ENCODE measurements around the gene BCAP29. TPM values are rescaled to one million over a fixed set of nuclear protein-coding genes. Genes with fewer than 3 reads are reported as not detected.

The BCAP29 gene
- total RNA-seq, 1 donor from 2014 or later: 109 TPM

DNA sequence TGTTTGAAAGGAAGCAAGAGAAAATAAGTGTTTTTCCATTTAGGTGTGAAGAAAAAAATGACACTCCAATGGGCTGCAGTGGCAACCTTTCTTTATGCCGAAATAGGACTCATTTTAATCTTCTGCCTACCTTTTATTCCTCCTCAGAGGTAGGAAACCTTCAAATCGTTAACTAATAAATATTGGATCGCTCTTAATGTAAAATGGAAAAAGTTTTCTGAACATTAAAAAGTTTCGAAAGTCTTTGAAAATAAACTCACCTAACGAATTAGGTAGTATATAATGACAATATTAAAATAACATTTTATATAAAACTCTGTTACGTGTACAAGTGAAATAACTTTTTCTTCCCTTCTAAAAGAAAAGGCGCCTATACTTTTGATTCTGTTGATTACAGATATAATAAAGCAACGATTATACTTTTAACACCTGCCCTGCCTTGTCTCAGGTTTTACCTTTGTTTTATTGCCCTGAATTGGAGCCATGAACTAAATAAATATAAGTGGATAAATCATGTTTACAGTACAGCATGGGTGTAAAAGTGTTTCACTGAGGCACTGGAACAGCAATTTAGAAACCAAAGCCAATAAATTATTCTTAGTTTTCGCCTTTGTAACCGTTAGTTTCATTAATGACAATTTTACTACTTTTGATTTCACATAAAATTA is 804 bp downstream of the BCAP29 start:
- no peak for DNase-seq (ENCODE audit: low spot score)
- intact Hi-C loops (cut with DNase I): loop anchor here (1.0 to 2.0 kb wide), 4 partner anchors 14 to 413 kb away; no protein-coding TSS in a partner anchor

DNA sequence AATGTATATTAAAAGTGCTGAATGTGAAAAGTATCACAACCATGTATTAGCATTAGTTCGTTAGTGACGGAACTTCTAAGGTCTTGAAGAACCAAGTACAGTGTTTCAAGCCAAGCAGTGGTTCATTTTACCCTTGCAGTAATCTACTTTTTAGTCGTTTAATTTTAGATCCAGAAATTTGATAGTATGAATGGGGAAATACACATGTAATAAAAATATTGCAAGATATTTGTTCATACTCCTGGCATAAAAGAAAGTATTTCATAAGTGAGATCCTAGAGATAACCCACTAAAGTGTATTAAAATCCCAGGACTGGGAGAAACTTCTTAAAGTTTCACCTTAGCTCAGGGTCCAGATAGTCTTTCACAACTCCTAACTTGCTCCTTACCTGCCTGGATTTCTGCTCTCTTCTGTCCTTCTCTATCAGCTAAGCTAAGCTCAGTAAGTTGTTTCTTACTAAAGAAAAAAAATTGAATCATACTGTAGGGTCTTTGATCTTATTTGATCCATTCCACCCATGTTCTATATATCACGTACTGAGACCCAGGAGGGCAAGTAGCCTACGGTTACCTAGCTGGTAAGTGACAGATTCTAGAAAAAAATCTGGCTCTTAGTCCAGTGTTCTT is 1.5 kb downstream of the BCAP29 start:
- intact Hi-C loops (cut with DNase I): loop anchor here (2.0 kb wide), 3 partner anchors 13 to 107 kb away; no protein-coding TSS in a partner anchor
- DNase-seq (ENCODE audit: low spot score): no peak

DNA sequence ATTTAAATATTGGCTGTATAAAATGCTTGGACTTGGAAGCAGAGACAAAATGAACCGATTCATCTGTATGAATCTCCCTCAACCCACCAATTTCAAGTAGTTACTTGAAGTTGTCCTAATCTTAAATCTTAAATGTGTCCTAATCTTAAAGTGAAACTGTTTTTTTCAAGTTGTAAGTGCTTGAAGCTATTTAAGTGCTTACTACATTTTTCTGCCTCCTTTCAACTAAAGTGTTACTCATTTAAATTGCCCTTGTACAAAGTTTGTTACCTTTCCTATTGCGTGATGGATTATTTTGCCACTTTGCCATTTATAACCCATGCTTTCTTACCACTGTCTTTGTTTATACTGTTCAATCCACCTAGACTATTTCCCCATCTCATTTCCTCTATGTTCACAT is 2.8 kb downstream of the BCAP29 start:
- intact Hi-C loops (cut with DNase I): no loop called here
- no peak for DNase-seq (ENCODE audit: low spot score)

DNA sequence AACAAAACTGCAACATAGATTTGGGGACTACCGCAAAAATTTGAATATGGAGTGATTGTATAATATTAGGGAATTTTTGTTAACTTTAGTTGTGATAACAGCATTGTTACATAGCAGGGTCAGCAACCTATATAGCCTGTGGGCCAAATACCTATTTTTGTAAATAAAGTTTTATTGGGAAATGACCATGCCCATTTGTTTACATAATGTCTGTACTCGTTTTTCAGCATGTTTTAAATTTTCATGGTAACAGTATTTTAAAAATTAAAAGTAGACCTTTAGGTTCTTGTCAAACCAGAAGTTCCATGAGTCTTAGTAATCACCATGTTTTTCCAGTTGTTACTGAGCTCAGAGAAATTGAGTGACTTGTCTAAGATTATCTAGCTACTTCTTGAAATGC is 4.7 kb downstream of the BCAP29 start:
- intact Hi-C loops (cut with DNase I): no loop called here
- no peak for DNase-seq (ENCODE audit: low spot score)

DNA sequence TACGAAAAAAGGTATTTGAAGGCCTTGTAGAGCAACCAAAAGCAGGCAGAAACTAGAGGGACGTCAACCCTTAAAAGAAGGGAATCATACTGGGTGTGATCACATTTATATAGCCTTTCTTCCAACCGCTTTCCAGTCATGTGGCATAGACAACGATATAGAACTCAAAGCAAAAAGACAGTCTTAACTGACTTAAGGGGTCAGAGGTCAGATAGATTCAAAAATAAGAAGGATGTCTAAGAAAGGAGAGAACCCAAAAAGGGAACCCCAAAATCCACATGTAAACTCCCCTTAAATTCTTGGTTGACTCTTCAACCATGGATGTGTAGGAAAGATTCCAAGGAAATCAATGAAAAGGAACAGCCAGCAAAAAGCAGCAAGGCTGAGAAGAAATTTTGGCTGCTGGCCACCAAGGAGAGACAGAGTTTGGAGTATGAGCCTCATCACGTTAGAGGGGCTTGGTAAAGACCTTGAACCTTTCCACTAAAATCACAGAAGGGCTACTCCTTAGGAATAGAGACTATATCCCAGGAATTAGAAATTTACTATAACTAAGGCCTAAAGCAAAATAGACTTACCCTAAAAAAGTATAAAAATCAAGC is 8.6 kb downstream of the BCAP29 start:
- no peak for DNase-seq (ENCODE audit: low spot score)
- intact Hi-C loops (cut with DNase I): no loop called here

DNA sequence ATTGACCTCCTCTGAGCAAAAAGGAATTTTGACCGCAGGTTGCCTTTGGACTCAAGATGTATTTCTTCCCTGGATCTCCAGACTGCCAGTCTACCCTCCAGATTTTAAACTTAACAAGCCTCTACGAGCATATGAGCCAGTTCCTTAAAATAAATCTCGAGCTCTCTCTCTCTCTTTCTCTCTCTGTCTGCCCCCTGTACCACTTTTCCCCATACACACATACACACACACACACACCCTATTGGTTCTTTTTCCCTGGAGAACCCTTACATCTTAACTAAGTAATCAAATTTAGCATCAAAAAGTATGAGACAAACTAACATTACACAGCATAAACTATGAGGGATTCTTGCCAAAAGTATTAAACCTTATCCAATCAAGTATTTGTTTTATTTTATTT is 11.4 kb downstream of the BCAP29 start:
- no peak for DNase-seq (ENCODE audit: low spot score)
- intact Hi-C loops (cut with DNase I): no loop called here

DNA sequence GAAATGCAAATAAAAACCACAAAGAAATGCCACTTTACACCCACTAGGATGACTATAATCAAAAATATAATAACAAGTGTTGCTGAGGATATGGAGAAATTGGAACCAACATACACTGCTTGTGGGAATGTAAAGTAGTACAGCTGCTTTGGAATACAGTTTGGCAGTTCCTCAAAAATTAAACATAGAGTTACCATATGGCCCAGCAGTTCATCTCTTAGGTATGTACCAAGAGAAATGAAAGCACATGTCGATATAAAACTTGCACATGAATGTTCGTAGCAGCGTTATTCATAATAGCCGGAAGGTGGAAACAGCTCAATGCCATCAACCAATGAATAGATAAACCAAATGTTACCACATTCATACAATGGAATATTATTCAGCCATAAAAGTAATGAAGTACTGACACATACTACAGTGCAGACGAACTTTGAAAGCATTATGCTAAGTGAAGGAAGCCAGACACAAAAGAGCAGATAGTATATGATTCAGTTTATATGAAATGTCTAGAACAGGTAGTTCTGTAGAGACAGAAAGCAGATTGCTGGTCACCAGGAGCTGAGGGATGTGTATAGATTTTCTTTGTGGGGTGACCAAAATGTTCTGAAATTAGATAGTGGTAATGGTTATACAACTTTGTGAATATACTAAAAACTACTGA is 12.4 kb downstream of the BCAP29 start:
- intact Hi-C loops (cut with DNase I): no loop called here
- DNase-seq (ENCODE audit: low spot score): no peak

DNA sequence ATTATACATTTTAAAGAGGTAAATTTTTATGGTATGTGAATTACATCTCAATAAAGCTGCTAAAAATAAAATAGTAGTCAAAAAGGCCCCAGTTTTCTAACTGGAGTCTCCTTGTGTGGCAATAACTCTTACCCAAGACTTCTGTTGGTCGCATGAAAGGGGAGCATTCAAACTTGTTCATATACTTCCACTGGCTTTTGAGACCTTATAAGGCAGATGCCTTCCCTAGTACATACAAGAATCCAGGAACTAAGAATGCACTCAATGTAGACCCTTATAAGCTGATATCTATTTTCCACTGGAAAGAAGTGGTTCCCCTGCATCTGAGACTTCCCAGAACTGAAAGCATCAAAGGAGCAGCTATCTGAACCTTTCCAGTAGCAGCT is 13.0 kb downstream of the BCAP29 start:
- DNase-seq (ENCODE audit: low spot score): no peak

DNA sequence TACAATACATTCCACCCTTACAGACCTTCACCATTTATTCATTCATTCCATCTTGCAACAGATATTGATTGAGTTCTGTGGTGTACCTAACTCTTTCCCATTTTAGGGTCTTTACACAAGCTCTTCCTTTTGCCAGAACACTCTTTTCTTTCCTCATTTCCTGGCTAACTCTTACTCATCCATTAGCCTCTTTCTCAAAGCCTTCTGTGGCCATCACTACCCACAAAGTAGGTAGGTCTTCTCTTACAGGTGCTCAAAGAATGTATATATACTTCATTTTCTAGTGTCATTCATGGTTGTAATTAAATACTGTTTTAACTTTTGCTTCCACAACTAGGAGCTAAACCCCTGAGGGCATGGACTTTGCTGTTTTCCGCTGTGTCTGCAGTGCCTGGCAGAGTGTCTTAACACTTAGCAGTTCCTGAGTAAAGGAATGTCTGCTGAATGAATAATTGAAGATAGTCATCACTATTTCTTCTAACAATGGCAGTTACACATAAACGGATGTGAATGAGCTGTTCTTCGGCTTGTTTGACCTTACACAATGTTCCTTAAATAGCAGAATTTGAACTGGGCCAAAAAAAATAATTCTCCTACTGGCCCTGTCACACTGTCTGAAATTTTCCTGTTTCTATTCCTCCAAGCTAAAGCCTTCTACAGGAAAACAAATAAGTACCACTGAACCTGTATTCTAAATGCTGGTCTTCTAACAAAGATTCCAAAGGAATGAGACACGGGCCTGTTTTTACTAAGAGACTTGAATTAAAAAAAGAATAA is 15.1 kb downstream of the BCAP29 start:
- no peak for DNase-seq (ENCODE audit: low spot score)
- intact Hi-C loops (cut with DNase I): loop anchor here (2.0 kb wide), 1 partner anchor 14 kb away; the partner anchor contains the start of gene BCAP29

More for the DNA sequence above, 13.0 kb downstream of the BCAP29 start:
- intact Hi-C loops (cut with DNase I): no loop called here

DNA sequence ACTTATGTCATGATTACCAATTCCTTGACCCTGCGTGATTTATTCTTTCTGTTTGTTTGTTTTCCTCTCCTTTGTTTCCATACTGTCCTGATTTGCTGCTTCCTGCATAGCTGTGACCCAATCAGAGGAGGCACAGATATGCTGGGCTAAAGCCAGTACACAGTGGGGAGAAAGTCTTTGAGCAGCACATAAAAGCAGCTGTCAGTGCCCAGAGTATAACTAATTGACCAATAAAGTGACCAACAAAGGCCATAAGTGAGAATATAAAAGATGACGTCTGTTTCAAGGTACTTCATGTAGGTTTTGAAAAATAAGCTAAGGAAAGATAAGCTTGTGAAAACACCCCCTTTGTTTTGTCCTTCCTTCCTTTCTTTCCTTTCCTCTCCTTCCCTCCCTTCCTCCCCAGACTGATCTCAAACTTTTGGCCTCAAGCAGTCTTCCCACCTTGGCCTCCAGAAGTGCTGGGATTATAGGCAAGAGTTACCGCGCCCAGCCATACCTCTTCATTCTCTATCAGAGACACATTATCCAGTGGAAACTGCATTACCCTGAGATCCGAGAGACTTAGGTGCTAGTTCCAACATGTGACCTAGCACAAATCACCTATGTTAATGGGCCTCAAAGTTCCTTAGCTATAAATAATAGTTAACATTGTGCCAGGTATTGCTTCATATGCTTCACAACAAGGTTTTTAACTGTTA is 17.0 kb downstream of the BCAP29 start:
- no peak for DNase-seq (ENCODE audit: low spot score)
- intact Hi-C loops (cut with DNase I): no loop called here

DNA sequence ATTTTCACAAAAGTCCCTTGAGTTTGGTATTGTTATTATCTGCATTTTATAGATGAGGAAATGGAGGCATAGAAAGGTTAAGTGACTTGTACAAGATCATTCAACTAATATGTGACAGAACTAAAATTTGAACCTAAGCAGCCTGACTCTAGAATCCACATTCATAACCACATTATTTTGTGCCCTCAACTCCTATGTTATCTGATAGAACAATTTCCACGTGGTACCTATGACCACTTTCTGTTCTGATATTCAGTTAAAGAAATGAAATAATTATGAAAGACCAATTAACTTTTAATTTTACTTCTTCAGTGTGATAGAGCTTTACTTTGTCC is 17.5 kb downstream of the BCAP29 start:
- intact Hi-C loops (cut with DNase I): no loop called here
- no peak for DNase-seq (ENCODE audit: low spot score)

DNA sequence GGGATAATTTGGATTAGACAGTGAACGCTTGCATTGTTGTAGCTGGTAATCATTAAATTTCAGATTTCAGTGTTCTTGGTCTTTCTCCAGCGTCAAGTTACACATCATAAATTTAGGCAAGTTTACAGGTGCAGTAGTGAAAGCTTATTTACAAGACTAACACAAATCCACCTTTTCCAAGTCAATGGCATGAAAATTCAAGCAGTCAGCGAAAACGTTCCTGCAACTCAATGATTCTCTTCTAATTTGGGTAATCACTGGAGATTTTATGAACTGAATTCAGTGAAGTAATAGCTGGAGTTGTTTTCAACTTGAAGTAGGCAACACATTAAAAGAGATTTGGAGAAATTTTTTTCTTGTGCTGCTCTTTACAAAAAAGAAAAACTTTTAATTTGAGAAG is 17.9 kb downstream of the BCAP29 start:
- DNase-seq (ENCODE audit: low spot score): no peak
- intact Hi-C loops (cut with DNase I): no loop called here

DNA sequence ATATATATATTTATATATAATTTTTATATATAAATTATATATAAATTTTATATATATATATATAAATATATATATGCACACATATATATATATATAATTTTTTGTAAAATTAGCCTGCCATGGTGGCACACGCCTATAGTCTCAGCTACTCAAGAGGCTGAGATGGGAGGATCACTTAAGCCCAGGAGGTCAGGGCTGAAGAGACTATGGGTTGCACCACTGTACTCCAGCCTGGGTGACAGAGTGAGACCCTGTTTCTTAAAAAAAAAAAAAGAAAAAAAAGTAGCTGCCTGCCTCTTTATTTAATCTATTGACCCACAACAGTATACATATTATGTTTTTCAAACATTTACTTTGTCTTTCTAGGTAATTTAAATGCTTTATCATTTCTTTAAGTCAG is 19.2 kb downstream of the BCAP29 start:
- intact Hi-C loops (cut with DNase I): no loop called here
- DNase-seq (ENCODE audit: low spot score): no peak

DNA sequence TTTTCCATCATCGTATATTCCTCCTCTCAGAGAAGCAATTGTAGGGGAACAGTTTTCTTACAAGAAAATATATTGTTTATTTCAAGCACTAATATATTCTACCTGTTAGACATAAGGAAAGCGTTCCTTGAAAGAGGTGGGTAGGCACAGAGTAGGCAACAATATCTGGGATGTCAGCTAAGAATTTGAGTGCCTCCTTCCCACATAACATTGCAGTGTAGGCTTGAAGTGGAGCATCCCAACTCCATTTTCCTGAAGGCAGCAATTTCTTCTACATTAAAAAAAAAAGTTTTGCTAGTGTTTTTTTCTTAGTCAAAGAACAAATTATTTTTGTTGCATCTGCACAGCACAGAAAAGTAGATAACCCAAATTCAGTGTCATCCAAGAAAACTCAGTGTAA is 20.8 kb downstream of the BCAP29 start:
- DNase-seq (ENCODE audit: low spot score): no peak
- intact Hi-C loops (cut with DNase I): no loop called here

DNA sequence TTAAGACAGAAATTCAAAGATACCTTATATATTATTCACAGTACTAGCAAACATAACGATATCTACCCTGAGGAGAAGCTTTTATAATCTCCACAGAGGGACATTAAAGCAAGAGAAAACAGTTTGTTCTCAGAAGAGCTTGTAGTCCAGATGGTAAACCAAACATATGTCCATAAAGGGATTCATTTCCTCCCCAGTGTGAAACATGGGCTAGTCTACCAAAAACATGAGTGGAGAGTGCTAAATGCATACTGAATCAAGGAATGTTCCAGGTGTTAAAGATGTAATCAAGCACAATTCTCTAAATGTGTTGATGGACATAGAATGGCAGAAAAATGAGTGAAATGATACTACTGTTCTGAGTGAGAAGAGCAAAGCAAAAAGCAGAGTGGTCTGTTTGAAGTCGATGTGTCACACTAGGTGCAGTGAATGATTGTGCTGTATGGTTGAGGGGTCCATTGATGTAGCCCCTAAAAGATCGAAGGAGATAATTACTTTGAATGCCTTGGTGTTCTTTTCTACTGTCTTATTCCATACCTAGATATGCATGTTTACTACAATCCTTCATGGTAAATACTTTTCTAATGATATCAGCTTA is 25.3 kb downstream of the BCAP29 start:
- intact Hi-C loops (cut with DNase I): no loop called here
- DNase-seq (ENCODE audit: low spot score): no peak

DNA sequence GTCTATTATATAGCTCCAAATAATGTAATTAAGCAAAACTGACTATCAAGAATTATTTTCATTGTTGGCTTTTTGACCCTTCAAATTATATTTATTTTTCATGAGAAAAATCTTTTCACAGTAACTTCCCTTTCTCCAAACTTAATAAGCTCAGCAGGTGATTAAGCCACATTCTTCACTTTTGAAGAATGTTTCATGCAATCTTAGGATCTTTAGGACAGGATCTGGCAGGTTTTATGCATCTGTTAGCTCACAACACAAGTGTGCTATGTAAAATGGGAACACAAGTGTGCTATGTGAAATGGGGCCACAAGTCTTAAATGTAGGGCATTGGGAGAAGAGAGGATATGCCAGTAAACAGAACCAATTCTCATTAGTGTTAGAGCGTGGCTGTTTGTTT is 26.3 kb downstream of the BCAP29 start:
- intact Hi-C loops (cut with DNase I): no loop called here
- no peak for DNase-seq (ENCODE audit: low spot score)

DNA sequence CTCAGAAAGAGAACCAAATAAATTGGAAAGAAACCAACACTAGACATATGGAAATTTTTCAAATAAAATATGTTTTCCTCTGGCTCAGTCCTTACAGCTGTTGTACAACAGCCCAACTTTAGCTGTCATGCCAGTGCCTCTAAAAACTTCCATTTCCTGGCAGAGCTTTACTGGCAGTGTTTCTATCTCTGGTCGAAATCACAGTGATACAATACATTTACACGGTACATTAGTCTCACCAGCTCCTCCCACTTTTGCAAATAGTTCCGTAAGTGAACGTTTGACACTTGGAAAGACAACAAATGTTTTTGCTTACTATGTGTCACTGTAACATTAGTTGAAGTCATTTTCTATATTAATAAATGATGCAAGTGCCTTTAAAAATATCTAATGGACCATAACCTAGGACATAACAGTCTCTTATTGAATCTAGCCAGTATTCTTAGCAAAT is 29.8 kb downstream of the BCAP29 start:
- intact Hi-C loops (cut with DNase I): loop anchor here (10.0 kb wide), 1 partner anchor 45 kb away; the partner anchor contains the start of genes COG5 and DUS4L
- no peak for DNase-seq (ENCODE audit: low spot score)

DNA sequence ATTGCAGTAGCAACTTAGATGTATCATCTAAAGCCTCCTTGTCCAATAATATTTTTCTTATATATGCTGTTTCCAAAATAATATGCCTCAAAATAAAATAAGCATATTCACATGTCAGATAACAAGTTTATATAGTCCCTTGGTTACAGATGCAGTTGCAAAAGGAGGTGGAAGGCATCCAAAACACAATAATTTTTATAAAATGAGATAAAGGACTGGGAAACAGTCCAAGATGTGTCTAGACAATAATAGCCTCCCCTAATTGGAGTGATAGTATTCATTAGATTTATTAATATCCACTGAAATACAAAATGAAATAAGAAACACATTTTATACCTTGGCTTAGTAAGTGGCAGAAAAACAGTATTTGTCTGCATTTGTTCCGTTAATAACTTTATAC is 30.3 kb downstream of the BCAP29 start:
- intact Hi-C loops (cut with DNase I): loop anchor here (10.0 kb wide), 1 partner anchor 46 kb away; the partner anchor contains the start of genes COG5 and DUS4L

DNA sequence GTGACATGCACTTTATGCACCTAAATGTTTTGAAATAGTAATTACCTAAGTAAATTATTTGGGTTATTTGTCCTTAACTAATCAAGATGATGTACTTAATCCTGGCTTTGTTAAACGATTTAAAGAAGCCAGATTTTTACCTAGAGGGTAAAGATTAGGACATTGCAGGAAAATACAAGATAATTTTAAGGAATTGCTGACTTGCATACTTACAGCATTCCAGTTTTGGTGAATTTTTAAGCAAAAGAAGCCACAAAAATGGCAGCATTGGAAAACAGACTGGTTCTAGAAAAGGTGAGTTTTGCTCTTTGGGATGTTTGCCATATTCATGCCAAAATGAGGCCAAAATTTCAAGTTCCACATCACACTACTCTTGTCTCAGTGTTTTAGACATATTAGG is 33.4 kb downstream of the BCAP29 start:
- intact Hi-C loops (cut with DNase I): loop anchor here (10.0 kb wide), 1 partner anchor 49 kb away; the partner anchor contains the start of genes COG5 and DUS4L
- no peak for DNase-seq (ENCODE audit: low spot score)

More for the DNA sequence above, 30.3 kb downstream of the BCAP29 start:
- no peak for DNase-seq (ENCODE audit: low spot score)

All from cardiac septum (tissue), 1 donor.